GM19238 (cell line): ENCODE results near the gene HMCN2.

ENCODE experiments used
- DNase-seq: peaks from one replicate; pipeline ENCODE4 v3.0.0; 2011; ENCODE audit warnings: low spot score; ENCODE audit not compliant: insufficient read length

HMCN2 gene

DNA sequence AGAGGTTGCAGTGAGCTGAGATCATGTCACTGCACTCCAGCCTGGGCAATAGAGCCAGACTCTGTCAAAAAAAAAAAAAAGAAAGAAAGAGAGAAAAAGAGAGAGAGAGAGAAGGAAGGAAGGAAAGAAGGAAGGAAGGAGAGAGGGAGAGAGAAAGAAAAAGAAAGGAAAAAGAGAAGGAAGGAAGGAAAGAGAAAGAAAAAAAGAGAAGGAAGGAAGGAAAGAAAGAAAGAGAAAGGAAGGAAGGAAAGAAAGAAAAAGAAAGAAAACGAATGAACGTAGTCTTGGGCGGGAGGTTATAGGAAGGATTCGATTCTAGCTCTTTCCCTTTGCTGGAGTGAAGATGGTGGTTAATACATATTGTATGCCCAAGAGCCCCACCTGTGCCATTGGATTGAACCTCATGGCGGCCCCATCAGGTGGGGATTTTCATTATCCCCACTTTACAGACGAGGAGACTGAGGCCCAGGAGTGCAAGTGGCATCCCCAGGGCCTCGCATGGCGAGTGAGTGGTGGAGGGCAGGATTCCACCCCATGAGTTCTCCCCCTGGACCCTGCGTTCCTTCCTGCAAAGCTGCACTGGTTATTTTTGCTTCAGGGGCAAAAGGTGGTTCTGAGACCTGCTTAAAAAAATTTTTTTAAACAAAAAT, 98.3 kb downstream of the HMCN2 start:
- DNase-seq = no peak

DNA sequence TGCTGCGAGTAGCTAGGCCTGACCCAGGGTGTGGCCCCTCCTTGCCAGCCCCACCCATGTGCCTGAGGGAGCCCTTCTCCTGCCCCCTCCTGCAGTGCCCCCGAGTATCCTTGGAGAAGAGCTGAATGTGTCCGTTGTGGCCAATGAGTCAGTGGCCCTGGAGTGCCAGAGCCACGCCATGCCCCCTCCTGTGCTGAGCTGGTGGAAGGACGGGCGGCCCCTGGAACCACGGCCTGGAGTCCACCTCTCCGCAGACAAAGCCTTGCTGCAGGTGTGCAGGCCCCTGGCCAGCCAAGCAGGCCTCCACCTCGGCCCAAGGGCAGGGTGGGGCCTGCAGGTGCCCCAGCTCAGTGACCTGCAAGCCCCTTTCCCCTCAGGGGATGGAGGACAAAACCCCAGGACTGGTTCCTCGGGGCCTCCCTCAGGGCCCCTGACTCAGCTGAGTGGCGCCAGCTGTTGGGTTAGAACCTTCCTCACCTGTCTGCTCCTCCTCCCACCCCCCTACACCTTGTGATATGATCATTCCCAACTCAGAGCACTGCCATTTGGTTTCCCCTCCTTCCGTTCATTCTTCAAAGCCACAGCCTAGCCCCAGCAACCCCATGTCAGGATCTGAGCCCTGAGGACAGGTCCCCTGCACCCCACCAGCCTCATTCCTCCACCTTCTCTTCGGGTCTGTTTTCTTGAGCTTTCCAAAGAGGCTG, 99.2 kb downstream of the HMCN2 start:
- DNase-seq = no peak

DNA sequence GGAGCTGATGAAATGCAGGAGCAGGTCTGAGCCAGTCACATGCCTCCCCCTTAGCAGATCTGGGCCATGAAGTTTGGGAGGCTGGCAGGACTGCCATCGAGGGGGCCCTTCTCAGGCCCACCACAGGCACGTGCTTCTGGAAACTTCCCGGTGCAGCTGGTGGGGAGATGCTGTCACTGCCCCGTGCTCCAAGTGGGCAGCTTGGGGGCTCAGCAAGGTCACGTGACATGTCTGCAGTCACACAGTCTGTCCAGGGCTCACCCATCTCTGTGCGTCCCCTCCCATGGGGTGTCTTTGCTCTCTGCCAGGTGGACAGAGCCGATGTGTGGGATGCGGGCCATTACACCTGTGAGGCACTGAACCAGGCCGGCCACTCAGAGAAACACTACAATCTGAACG, 99.8 kb downstream of the HMCN2 start:
- DNase-seq = no peak

DNA sequence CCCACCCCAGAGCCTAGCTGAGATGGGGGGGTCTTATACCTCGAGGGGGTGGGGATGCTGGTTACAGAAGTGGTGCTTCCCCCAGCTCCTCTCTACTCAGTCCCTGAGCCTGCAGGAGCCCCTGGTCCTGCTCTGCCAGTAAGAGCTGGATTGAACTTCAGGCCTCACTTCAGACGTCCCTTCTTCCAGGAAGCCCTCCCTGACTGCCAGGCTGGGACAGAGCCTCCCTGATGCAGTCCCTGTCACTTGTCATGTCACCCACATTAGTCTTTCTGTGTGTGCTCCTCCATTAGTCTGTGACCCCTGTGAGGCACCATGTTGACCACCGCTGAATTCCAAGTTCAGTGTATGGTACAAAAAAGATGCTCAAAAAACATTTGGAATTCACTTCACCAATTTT, 100.5 kb downstream of the HMCN2 start:
- no peak for DNase-seq

DNA sequence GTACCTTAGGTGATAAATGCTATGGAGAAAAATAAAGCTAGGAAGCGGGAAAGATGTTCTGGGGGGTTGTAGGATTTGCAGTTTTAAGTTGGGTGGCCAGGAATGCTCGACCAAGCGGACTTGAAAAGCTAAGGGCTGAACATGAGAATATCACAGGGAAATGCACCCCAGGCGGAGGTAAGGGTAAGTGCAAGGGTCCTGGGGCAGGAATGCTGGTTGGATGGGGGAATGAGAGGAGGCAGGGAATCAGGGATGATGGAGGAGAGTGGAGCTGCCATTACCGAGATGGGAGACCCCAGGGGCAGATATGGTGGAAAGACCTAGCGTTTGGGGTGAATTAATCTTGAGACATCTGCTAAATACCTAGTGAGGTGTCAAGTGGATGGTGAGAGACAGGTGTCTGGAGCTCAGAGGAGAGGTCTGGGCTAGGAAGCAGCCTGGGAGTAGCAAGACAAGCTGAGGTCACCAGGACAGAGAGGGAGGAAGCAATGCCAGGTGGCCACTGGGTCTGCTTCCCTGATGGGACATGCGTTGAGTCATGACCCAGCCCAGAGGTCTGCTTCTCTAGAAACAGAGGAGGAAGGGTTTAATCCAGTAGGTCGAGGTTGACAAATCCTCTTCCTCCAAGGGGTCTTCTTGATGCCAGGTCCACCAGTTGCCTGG, 101.5 kb downstream of the HMCN2 start:
- no peak for DNase-seq

GRCh38 chr9:130368631-130369103, 103.1 kb downstream of the HMCN2 start:
- DNase-seq = no peak

- no peak for DNase-seq
Observed at GRCh38 chr9:130370226-130370625, 104.7 kb downstream of the HMCN2 start.

- DNase-seq = no peak
Observed at GRCh38 chr9:130371196-130371966, 105.8 kb downstream of the HMCN2 start.

- DNase-seq = no peak
Observed at GRCh38 chr9:130372057-130372456, 106.5 kb downstream of the HMCN2 start.

DNA sequence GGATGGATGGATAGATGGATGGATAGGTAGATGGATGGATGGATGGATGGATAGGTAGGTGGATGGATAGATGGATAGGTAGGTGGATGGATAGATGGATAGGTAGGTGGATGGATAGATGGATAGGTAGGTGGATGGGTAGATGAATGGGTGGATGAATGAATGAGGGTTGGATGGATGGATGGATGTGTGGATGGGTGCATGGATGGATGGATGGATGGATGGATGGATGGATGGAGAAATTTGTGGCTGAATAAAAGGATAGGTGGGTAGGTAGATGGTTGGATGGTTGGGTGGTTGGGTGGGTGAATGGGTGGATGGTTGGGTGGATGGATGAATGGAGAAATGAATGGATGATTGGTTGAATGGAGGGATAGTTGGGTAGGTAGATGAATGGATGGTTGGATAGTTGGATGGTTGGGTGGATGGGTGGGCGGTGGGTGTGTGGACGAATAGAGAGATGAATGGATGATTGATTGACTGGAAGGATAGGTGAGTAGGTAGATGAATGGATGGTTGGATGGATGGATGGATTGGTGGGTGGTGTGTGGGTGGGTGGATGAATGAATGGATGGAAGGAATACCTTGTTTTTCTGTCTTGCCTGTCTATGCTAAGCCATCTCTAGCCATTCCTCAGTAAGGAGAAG, 108.2 kb downstream of the HMCN2 start:
- DNase-seq = no peak

DNA sequence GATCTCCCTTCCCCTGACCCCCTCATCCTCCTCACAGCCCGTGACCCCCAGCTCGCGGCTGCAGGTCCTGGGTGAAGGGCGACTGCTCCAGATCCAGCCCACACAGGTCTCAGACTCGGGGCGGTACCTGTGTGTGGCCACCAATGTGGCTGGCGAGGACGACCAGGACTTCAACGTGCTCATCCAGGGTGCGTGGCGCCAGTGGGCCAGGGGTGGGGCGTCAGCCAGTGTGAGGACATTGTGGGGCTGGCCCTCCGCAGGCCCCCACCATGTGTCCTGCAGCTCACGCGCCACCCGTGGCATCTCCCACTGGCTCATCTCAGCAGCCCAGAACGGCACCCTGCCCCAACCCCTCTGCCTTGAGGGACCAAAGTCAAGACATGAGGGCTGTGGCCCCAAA, 112.1 kb downstream of the HMCN2 start:
- no peak for DNase-seq

- no peak for DNase-seq
Observed at GRCh38 chr9:130378875-130379648, 113.5 kb downstream of the HMCN2 start.

DNA sequence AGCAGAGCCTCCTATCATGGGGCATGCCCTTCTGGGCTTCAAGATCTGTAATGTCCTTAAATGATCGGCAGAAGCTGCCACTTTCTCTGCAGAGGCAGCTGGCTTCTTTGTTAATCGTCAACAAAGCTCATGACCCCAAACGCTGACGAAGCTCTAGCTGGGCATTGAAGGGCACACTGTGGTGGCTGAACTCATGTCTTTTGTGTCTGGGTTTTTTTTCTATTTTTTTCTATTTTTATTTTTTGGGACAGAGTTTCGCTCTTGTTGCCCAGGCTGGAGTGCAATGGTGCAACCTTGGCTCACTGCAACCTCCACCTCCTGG, 114.0 kb downstream of the HMCN2 start:
- DNase-seq = no peak

DNA sequence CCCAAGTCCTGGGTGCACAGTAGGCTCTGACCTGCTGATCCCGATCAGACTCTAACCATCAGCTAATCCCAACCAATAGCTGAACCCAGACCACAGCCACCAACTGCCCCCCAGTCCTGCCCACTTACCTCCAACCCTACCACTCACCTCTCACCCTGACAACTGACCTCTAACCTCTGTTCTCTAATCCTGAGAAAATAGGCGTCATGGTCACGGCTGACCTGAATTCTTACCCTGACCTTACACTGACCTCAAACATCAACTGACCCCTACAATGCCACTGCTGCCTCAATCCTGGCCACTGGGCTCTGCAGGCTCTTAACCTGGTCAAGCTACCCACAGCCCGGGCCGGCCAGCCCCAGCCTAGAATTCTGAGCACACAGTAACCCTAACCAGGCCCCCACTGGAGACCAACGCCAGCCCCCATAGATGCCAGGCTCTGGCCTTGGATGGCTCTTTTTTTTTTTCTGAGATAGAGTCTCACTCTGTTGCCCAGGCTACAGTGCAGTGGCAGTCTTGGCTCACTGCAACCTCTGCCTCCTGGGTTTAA, 115.4 kb downstream of the HMCN2 start:
- DNase-seq = no peak

- no peak for DNase-seq
Observed at GRCh38 chr9:130381660-130382059, 116.1 kb downstream of the HMCN2 start.

- DNase-seq = no peak
Observed at GRCh38 chr9:130382096-130382495, 116.5 kb downstream of the HMCN2 start.

DNA sequence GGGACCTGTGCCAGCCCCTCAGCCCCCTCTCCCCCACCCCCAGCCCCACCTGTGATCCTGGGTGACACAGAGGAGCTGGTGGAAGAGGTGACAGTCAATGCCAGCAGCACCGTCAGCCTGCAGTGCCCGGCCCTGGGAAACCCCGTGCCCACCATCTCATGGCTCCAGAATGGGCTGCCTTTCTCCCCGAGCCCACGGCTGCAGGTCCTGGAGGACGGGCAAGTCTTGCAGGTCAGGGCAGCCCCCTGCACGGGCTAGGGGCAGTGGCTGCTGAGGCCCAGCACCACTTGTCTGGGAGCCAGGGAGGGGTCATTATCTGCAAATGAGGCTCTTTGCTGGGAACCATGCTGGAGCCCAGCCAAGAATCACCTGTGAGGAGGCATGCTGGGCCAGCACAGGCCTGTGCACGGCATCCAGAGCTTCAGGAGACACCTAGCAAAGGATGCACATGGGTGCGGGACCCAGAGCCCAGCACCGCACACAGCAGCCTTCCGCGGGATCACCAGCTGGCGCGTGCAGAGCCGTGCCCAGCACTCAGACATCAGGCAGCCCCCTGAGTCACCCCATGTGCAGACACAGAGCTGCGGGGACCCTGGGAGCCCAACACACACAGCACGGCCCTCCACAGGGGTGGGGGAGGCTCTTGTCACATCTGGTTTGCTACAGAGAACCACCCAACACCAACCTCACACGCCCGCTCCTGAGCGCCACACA, 117.2 kb downstream of the HMCN2 start:
- no peak for DNase-seq

- no peak for DNase-seq
Observed at GRCh38 chr9:130383350-130383715, 117.8 kb downstream of the HMCN2 start.

- DNase-seq = no peak
Observed at GRCh38 chr9:130383979-130384676, 118.6 kb downstream of the HMCN2 start.
